HepG2 (cell line): ENCODE results near the gene UNC13D. TPM values are rescaled to one million over a fixed set of nuclear protein-coding genes. Genes with fewer than 3 reads are reported as not detected.

Experiments used
- DMAP1 ChIP-seq: IDR thresholded peaks from 2 replicates; pipeline ENCODE4 v1.6.1; 2016
- FIP1L1 ChIP-seq: fragments of 200-400 bp; formaldehyde crosslinking; IDR thresholded peaks from 2 replicates; pipeline ENCODE4 v1.6.1; 2018; ENCODE audit warnings: low read depth, mild to moderate bottlenecking, low read length, moderate library complexity, borderline replicate concordance; ENCODE audit not compliant: insufficient read depth
- FLYWCH1 ChIP-seq: sonication (generic); formaldehyde crosslinking; IDR thresholded peaks from 2 replicates; pipeline ENCODE4 v1.8.1; 2023; ENCODE audit warnings: mild to moderate bottlenecking, missing genetic modification reagents
- FOXJ3 ChIP-seq: sonication (generic); formaldehyde crosslinking; IDR thresholded peaks from 2 replicates; pipeline ENCODE4 v1.4.0; 2020; ENCODE audit warnings: missing genetic modification reagents, mild to moderate bottlenecking, borderline replicate concordance
- KLF12 ChIP-seq: sonication (generic); formaldehyde crosslinking; IDR thresholded peaks from 2 replicates; pipeline ENCODE4 v1.4.0; 2020; ENCODE audit warnings: missing genetic modification reagents, borderline replicate concordance
- KLF6 ChIP-seq: IDR thresholded peaks from 2 replicates; pipeline ENCODE4 v1.8.0; 2016; ENCODE audit warnings: missing biosample characterization, missing genetic modification reagents
- MTA1 ChIP-seq: sonication (generic); formaldehyde crosslinking; IDR thresholded peaks from 2 replicates; pipeline ENCODE4 v1.4.0; 2020; ENCODE audit warnings: missing genetic modification reagents, mild to moderate bottlenecking, borderline replicate concordance
- MXD4 ChIP-seq: IDR thresholded peaks from 2 replicates; pipeline ENCODE4 v1.6.1; 2016; ENCODE audit warnings: mild to moderate bottlenecking, missing biosample characterization, missing genetic modification reagents
- RBM39 ChIP-seq: fragments of 200-400 bp; formaldehyde crosslinking; IDR thresholded peaks from one replicate; pipeline ENCODE4 v1.6.1; 2018; ENCODE audit warnings: antibody characterized with exemption, mild to moderate bottlenecking, low read depth, low read length; ENCODE audit not compliant: poor library complexity, severe bottlenecking
- REXO4 ChIP-seq: sonication (generic); formaldehyde crosslinking; IDR thresholded peaks from 2 replicates; pipeline ENCODE4 v1.8.0; 2022; ENCODE audit warnings: missing genetic modification reagents, mild to moderate bottlenecking, borderline replicate concordance
- SOX6 ChIP-seq, 2 experiments: fragments of 450-650 bp in 1 of 2; sonication (generic) in 1 of 2; formaldehyde crosslinking in 1 of 2; IDR thresholded peaks; 2 replicates each; pipeline versions ENCODE4 v1.4.0 to v1.6.1; 2017 to 2020; ENCODE audit warnings: antibody characterized with exemption in 1 of 2, mild to moderate bottlenecking in 1 of 2, missing genetic modification reagents in 1 of 2
- SPEN ChIP-seq: sonication (generic); formaldehyde crosslinking; IDR thresholded peaks from 2 replicates; pipeline ENCODE4 v1.5.1; 2020; ENCODE audit warnings: low read depth, mild to moderate bottlenecking, missing genetic modification reagents
- XBP1 ChIP-seq: sonication (generic); formaldehyde crosslinking; IDR thresholded peaks from 2 replicates; pipeline ENCODE4 v1.5.0; 2020; ENCODE audit warnings: missing genetic modification reagents
- ZC3H4 ChIP-seq: sonication (generic); formaldehyde crosslinking; IDR thresholded peaks from 2 replicates; pipeline ENCODE4 v1.4.0; 2020; ENCODE audit warnings: missing genetic modification reagents, borderline replicate concordance
- ZNF274 ChIP-seq: sonication (generic); formaldehyde crosslinking; IDR thresholded peaks from 2 replicates; pipeline ENCODE4 v1.5.1; 2020; ENCODE audit warnings: mild to moderate bottlenecking, missing genetic modification reagents
- ZNF501 ChIP-seq: sonication (generic); formaldehyde crosslinking; IDR thresholded peaks from 2 replicates; pipeline ENCODE4 v1.5.1; 2020; ENCODE audit warnings: mild to moderate bottlenecking, moderate library complexity, missing genetic modification reagents
- ZNF766 ChIP-seq: sonication (generic); formaldehyde crosslinking; IDR thresholded peaks from 2 replicates; pipeline ENCODE4 v1.5.0; 2020; ENCODE audit warnings: missing genetic modification reagents, borderline replicate concordance
- ZNF839 ChIP-seq: sonication (generic); formaldehyde crosslinking; IDR thresholded peaks from 2 replicates; pipeline ENCODE4 v1.4.0; 2020; ENCODE audit warnings: missing genetic modification reagents, mild to moderate bottlenecking, borderline replicate concordance
- ZSCAN30 ChIP-seq: sonication (generic); formaldehyde crosslinking; IDR thresholded peaks from 2 replicates; pipeline ENCODE4 v1.5.0; 2020; ENCODE audit warnings: mild to moderate bottlenecking, missing genetic modification reagents
- polyA plus RNA-seq, 8 experiments: library from polyadenylated mRNA; depleted of rRNA in 3 of 8; stranded (reverse) in 7 of 8; unstranded in 1 of 8; fragments of >200 nt; fragmentation: Illumina TruSeq in 4 of 8; extraction: Trizol in 4 of 8; gene quantifications; 2 replicates each; pipeline versions ENCODE4 v1.2.1 to v1.2.3, GENCODE V29; 2011 to 2016; ENCODE audit warnings: low read depth in 4 of 8, missing spikeins in 1 of 8, mixed read lengths in 1 of 8; ENCODE audit not compliant: insufficient read depth in 1 of 8
- total RNA-seq, 5 experiments: library from RNA; depleted of rRNA; stranded (reverse); fragments of >200 nt; fragmentation: Illumina TruSeq; extraction: Trizol; gene quantifications; 2 replicates each; pipeline ENCODE4 v1.2.3, GENCODE V29; 2016; ENCODE audit warnings: low read depth in 1 of 5
- TF ChIP-seq, protein P1 (sequence below): IDR thresholded peaks from 2 replicates; pipeline ENCODE4 v1.6.1; 2016; ENCODE audit warnings: low read depth, missing genetic modification reagents, missing compliant biosample characterization
- TF ChIP-seq, protein P2 (sequence below): sonication (generic); formaldehyde crosslinking; IDR thresholded peaks from 2 replicates; pipeline ENCODE4 v1.5.1; 2020; ENCODE audit warnings: mild to moderate bottlenecking, moderate library complexity, missing genetic modification reagents

The UNC13D gene
- total and polyA plus RNA-seq, 2 of the 13 experiments (the other 11 are each of a cell fraction or from before 2014, with no cell fraction given): 29.7 to 42.7 TPM

DNA sequence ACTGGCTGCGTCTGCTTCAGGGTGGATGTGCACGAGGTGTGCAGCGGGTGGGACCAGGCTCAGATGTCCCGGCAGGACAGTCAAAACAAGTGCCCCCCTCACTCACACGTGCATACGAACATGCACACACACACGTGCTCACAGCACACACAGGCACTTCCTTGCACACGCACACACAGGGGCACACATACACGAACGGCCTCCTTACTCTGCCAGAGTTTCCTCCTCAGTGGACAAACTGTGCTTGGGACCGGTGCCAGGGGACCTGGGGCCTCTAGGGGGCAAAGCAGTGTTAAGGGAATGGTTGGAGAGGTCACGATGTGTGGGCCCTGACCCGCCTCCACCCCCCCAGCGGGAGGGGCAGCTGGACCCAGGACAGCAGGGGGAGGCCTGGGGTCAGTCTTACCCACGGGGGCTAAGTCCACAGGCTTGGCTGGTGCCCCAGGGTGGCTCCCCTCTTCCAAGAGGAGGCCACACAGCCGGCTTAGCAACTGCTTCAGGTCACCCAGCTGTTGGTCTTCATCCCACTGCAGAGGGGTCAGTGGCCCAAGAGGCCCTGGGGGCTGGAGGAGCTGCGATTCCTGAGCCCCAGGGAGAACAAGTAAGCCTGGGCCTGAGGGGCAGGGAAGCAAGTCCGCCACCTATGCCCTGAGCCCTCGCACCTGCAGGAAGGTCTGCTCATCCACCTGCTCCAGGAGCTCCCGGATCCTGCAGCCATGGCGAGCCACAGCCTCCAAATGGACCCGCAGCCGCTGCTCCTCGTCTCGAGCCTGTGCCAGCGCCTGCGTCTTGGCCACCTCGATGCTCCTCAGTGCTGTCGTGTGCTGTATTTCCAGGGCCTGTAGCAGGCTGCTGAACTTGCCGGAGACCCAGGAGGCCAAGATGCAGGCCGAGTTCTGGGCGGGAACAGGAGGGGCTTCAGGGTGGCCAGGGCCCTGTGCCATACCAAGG, 47.7 kb upstream of the UNC13D start (continued):
- TF ChIP-seq, protein P1, sequence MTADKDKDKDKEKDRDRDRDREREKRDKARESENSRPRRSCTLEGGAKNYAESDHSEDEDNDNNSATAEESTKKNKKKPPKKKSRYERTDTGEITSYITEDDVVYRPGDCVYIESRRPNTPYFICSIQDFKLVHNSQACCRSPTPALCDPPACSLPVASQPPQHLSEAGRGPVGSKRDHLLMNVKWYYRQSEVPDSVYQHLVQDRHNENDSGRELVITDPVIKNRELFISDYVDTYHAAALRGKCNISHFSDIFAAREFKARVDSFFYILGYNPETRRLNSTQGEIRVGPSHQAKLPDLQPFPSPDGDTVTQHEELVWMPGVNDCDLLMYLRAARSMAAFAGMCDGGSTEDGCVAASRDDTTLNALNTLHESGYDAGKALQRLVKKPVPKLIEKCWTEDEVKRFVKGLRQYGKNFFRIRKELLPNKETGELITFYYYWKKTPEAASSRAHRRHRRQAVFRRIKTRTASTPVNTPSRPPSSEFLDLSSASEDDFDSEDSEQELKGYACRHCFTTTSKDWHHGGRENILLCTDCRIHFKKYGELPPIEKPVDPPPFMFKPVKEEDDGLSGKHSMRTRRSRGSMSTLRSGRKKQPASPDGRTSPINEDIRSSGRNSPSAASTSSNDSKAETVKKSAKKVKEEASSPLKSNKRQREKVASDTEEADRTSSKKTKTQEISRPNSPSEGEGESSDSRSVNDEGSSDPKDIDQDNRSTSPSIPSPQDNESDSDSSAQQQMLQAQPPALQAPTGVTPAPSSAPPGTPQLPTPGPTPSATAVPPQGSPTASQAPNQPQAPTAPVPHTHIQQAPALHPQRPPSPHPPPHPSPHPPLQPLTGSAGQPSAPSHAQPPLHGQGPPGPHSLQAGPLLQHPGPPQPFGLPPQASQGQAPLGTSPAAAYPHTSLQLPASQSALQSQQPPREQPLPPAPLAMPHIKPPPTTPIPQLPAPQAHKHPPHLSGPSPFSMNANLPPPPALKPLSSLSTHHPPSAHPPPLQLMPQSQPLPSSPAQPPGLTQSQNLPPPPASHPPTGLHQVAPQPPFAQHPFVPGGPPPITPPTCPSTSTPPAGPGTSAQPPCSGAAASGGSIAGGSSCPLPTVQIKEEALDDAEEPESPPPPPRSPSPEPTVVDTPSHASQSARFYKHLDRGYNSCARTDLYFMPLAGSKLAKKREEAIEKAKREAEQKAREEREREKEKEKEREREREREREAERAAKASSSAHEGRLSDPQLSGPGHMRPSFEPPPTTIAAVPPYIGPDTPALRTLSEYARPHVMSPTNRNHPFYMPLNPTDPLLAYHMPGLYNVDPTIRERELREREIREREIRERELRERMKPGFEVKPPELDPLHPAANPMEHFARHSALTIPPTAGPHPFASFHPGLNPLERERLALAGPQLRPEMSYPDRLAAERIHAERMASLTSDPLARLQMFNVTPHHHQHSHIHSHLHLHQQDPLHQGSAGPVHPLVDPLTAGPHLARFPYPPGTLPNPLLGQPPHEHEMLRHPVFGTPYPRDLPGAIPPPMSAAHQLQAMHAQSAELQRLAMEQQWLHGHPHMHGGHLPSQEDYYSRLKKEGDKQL (CRISPR knock-in tag): 0 out of 2 replicates have a peak, but pooled peaks have one; percentile 28
- TF ChIP-seq KLF6 (CRISPR knock-in tag): 0 out of 2 replicates have a peak, but pooled peaks have one; percentile 60
- peak; percentile 15 for TF ChIP-seq RBM39
- TF ChIP-seq, protein P2, sequence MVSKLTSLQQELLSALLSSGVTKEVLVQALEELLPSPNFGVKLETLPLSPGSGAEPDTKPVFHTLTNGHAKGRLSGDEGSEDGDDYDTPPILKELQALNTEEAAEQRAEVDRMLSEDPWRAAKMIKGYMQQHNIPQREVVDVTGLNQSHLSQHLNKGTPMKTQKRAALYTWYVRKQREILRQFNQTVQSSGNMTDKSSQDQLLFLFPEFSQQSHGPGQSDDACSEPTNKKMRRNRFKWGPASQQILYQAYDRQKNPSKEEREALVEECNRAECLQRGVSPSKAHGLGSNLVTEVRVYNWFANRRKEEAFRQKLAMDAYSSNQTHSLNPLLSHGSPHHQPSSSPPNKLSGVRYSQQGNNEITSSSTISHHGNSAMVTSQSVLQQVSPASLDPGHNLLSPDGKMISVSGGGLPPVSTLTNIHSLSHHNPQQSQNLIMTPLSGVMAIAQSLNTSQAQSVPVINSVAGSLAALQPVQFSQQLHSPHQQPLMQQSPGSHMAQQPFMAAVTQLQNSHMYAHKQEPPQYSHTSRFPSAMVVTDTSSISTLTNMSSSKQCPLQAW (CRISPR knock-in tag): no peak
- TF ChIP-seq KLF12 (CRISPR knock-in tag): peak; percentile 70; the same call in 1 of the 2 replicates
- no peak for TF ChIP-seq SOX6 (IDR thresholded peaks at IDR 0.05)
- TF ChIP-seq SOX6 (CRISPR knock-in tag; IDR thresholded peaks at IDR 0.05): peak; percentile 73
- no peak; the same call in 1 of the 2 replicates for TF ChIP-seq ZNF839 (CRISPR knock-in tag)
- TF ChIP-seq ZNF766 (CRISPR knock-in tag): peak; percentile 85; the same call in 1 of the 2 replicates
- TF ChIP-seq XBP1 (CRISPR knock-in tag): no peak
- TF ChIP-seq SPEN (CRISPR knock-in tag): peak; percentile 78; the same call in 1 of the 2 replicates
- TF ChIP-seq REXO4 (CRISPR knock-in tag): no peak
- no peak for TF ChIP-seq ZNF501 (CRISPR knock-in tag)
- 0 out of 2 replicates have a peak, but pooled peaks have one; percentile 63 for TF ChIP-seq FLYWCH1 (CRISPR knock-in tag)
- TF ChIP-seq DMAP1 (CRISPR knock-in tag): peak; percentile 67; the same call in 1 of the 2 replicates
- no peak for TF ChIP-seq ZSCAN30 (CRISPR knock-in tag)
- no peak for TF ChIP-seq FIP1L1
- TF ChIP-seq MXD4: peak; percentile 73
- TF ChIP-seq ZC3H4: 0 out of 2 replicates have a peak, but pooled peaks have one; percentile 15
- peak; percentile 70; the same call in 1 of the 2 replicates for TF ChIP-seq FOXJ3 (CRISPR knock-in tag)
- peak; percentile 91 for TF ChIP-seq MTA1
- TF ChIP-seq ZNF274: 0 out of 2 replicates have a peak, but pooled peaks have one; percentile 77
